ENCODE data around the gene ATP1B4. TPM values are rescaled to one million over a fixed set of nuclear protein-coding genes. Genes with fewer than 3 reads are reported as not detected.

The ATP1B4 gene
- total and polyA plus RNA-seq, 2 of the 13 experiments (the other 11 are each of a cell fraction or from before 2014, with no cell fraction given) = not detected

DNA sequence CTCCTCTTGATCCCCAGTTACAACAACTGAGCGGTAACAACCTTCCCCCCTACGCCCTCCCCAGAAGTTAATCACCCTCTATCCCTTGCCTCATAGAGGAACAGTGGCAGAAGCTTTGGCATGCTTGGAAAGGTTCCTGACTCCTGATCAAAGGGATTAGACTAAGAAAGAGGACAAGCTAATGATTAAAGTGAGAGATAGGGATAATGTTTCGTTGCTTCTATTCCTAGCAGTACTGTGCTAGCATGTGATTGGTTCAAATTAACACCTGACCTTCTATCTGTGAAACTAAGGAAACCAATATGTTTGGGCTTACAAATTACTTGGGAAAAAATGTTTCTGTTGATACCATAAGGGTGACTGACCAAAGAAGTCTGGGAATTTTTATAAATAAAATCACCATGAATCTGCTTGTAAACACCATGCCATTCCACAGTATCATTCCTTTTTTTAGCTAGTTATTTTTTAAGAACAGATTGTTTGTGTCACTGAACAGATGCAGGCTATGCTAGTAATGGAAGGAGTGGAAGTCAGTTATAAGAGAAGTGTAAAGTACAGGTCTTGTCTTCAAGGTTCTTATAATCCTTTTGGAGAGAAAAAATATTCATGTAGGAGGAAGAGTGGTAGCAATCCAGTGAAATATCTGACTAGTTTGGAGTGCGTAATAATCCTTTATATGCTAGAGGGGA lies 11.3 kb upstream of the ATP1B4 start:
- CTCF ChIA-PET (ENCODE audit: low intra/inter-chr PET ratio, low total read pairs) = no interaction called here
- intact Hi-C loops (cut with micrococcal nuclease; ENCODE audit: unreplicated experiment) (no loop called here), in situ Hi-C loops (cut with HindIII; ENCODE audit: extremely low pct_ligation_motif_present, low pct_unique_long_range_greater_than_20kb) (no loop called here)
- Histone ChIP-seq H3K4me2 (ENCODE audit: low read depth, low read length) (no peak overlapping the region), H3K9ac (ENCODE audit: insufficient read depth, low read depth, low read length) (no peak overlapping the region), H4K20me1 (ENCODE audit: insufficient read depth, low read length) (no peaks in the 10 kb centered on the region), H3K36me3 (replicated peaks in 1 of 2; ENCODE audit: control insufficient read depth in 1 of 2, insufficient read depth in 2 of 2, low read length in 2 of 2) (no peaks in the 10 kb centered on the region), H3K4me3 (replicated peaks in 1 of 3; ENCODE audit: insufficient read depth in 1 of 3, low read depth in 2 of 3, low read length in 3 of 3) (no peak overlapping the region), H3K79me2 (ENCODE audit: insufficient read depth, low read length) (no peaks in the 10 kb centered on the region), H3K27ac (ENCODE audit: extremely low read length, insufficient read depth, low read length) (no peak overlapping the region), H3K27me3 (ENCODE audit: control insufficient read depth in 1 of 2, insufficient read depth in 2 of 2, low read length in 2 of 2) (no peaks in the 10 kb centered on the region), H2AFZ (ENCODE audit: low read length) (no peak overlapping the region), H3K9me3 (ENCODE audit: low read length) (no peaks in the 10 kb centered on the region), H3K4me1 (ENCODE audit: insufficient read depth, low read length) (no peaks in the 10 kb centered on the region)
- FAIRE-seq = no peak
- no TSS peak for BruUV-seq (replicated peaks)
- no peak for ATAC-seq
- TF ChIP-seq MIXL1 (CRISPR knock-in tag; IDR thresholded peaks at IDR 0.05) (no peak), NONO (IDR thresholded peaks at IDR 0.05) (no peak), NONO (CRISPR knock-in tag; conservative IDR thresholded peaks at IDR 0.05) (no peak), ZNF251 (CRISPR knock-in tag; IDR thresholded peaks at IDR 0.05) (no peak), PHF20 (CRISPR knock-in tag; IDR thresholded peaks at IDR 0.05) (no peak), ZNF503 (CRISPR knock-in tag; IDR thresholded peaks at IDR 0.05) (no peak), KDM2A (CRISPR knock-in tag; IDR thresholded peaks at IDR 0.05; ENCODE audit: borderline replicate concordance, low read depth) (no peak), ARNTL (CRISPR knock-in tag; IDR thresholded peaks at IDR 0.05) (no peak), SOX6 (IDR thresholded peaks at IDR 0.05) (no peak), SOX6 (CRISPR knock-in tag; IDR thresholded peaks at IDR 0.05) (no peak), SMAD3 (CRISPR knock-in tag; IDR thresholded peaks at IDR 0.05) (no peak), TCF7L2 (IDR thresholded peaks at IDR 0.05; ENCODE audit: low read depth, low read length) (no peak), NPAS2 (CRISPR knock-in tag; IDR thresholded peaks at IDR 0.05; ENCODE audit: borderline replicate concordance) (no peak), ZSCAN25 (CRISPR knock-in tag; IDR thresholded peaks at IDR 0.05) (no peak), ZNF543 (CRISPR knock-in tag; IDR thresholded peaks at IDR 0.05) (no peak), TCF12 (IDR thresholded peaks at IDR 0.05) (no peak), TCF12 (CRISPR knock-in tag; IDR thresholded peaks at IDR 0.05) (no peak), ATF7 (IDR thresholded peaks at IDR 0.05) (no peak), ATF7 (CRISPR knock-in tag; IDR thresholded peaks at IDR 0.05) (no peak), RARA (CRISPR knock-in tag; IDR thresholded peaks at IDR 0.05) (no peak)
- 8% methylated on average over 4 of the region's 4 CpGs for WGBS (ENCODE audit: low lambda C conversion rate)
- POLR2A ChIA-PET = no interaction called here
- DNase-seq (ENCODE audit: low spot score) = no peak
